ENCODE measurements around the gene ALAD.
"Not testable (repeated sequence)": the region's sequence is repeated elsewhere in the genome, so short reads cannot be mapped to it uniquely, and the experiment has no call there.

ALAD gene

DNA sequence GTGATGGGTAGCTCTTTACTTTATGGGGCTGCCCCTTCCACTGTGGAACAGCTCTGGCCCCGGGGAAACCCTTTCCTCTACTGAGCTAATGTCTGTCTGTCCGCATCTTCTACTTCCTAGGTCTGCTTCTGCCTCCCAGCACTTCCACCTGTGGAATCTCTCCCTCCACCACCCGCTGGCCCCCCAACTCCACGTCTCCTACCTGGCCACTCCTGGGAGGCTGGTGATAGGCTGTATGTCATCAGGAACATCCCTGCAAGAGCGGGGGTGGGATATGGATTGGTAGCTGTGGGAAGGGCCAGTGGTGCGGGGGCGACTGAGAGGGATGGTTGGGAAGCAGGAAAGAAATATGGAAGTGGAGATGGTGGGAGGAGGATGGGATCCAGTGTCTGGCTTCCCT is 9.2 kb downstream of the ALAD start:
- no peak for DNase-seq (ENCODE audit: low read depth in 1 of 2, low spot score in 1 of 2)
- in situ Hi-C loops (cut with HindIII; ENCODE audit: low pct_unique_long_range_greater_than_20kb, low sequenced_read_pairs) = no loop called here
- TF ChIP-seq JUND (IDR thresholded peaks at IDR 0.05; ENCODE audit: low read depth) = no peak

GRCh38 chr9:113390192-113390960 is 10.7 kb downstream of the ALAD start:
- TF ChIP-seq JUND (IDR thresholded peaks at IDR 0.05; ENCODE audit: low read depth) = no peak
- in situ Hi-C loops (cut with HindIII; ENCODE audit: low pct_unique_long_range_greater_than_20kb, low sequenced_read_pairs) = no loop called here
- no peak for DNase-seq (ENCODE audit: low read depth in 1 of 2, low spot score in 1 of 2)

- in situ Hi-C loops (cut with HindIII; ENCODE audit: low pct_unique_long_range_greater_than_20kb, low sequenced_read_pairs) = no loop called here
- no peak for TF ChIP-seq JUND (IDR thresholded peaks at IDR 0.05; ENCODE audit: low read depth)
- no peak for DNase-seq (ENCODE audit: low read depth in 1 of 2, low spot score in 1 of 2)
These were observed 11.6 kb downstream of the ALAD start for GRCh38 chr9:113389451-113389850.

- TF ChIP-seq JUND (IDR thresholded peaks at IDR 0.05; ENCODE audit: low read depth) = no peak
- in situ Hi-C loops (cut with HindIII; ENCODE audit: low pct_unique_long_range_greater_than_20kb, low sequenced_read_pairs) = no loop called here
- DNase-seq (ENCODE audit: low read depth in 1 of 2, low spot score in 1 of 2) = no peak
These were observed 12.3 kb downstream of the ALAD start for GRCh38 chr9:113388833-113389232.

GRCh38 chr9:113387560-113388230 is 13.4 kb downstream of the ALAD start:
- peak in 1 of 2 experiments; percentile 26 for DNase-seq (ENCODE audit: low read depth in 1 of 2, low spot score in 1 of 2)
- in situ Hi-C loops (cut with HindIII; ENCODE audit: low pct_unique_long_range_greater_than_20kb, low sequenced_read_pairs) = no loop called here
- no peak for TF ChIP-seq JUND (IDR thresholded peaks at IDR 0.05; ENCODE audit: low read depth)

DNA sequence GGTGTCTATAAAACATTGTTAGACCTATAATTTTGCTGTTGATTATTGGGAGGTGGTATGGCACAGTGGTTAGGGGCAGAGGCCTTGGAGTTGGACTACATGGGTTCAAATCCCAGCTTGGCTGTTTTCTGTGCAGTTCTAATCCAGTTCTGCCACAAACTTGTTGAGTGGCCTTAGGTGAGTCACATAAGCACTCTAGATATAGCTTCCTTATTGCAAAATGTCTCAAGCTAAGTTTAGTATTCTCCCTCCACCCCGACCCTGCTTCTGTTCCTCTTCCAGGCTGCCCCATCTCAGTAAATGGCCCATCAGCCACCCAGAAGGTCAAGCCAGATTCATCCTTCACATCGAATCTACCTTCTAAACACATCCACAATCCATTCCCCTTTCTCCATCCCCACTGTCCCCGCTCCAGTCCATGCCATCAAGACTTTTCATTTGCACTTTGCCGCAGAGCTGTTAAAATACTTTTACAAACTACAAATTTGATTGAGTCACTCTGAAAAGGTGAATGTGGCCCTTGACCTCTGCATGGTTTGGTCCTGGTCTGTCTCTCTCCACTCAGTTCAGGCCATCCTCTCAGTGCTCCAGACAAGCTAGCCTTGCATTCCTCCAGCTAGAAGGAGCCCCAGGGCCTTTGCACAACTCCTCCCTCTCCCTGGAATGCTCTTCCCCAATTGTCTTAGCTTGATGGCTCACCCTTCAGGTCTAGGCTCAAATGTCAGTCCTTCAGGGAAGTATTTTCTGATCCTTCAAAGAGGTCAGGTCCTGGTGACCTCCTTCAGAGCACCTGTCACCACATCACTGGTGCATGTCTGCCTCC is 14.3 kb downstream of the ALAD start:
- in situ Hi-C loops (cut with HindIII; ENCODE audit: low pct_unique_long_range_greater_than_20kb, low sequenced_read_pairs) = no loop called here
- peak in 1 of 2 experiments; percentile 46 for DNase-seq (ENCODE audit: low read depth in 1 of 2, low spot score in 1 of 2)
- no peak for TF ChIP-seq JUND (IDR thresholded peaks at IDR 0.05; ENCODE audit: low read depth)

DNA sequence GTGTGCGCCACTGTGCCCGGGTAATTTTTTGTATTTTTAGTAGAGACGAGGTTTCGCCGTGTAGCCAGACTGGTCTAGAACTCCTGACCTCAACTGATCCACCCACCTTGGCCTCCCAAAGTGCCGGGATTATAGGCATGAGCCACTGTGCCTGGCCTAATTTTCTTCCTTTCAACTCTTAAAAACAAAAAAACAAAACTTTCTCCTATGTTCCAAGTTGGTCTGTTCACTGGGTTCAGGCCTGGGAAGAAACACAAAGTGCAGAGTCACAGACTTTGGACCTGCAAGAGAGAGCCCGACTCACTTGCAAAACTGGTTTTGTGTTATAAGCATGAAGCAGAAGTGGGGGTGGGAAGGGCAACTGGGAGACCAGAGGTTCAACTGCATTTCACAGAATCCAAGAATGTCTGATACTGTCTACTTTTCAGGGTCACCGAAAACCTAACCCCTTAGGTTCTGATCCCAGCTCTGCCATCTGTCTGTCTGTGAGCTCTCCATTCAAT is 19.1 kb downstream of the ALAD start:
- peak; percentile 64 to 95 for DNase-seq (ENCODE audit: low read depth in 1 of 2, low spot score in 1 of 2)
- no peak for TF ChIP-seq JUND (IDR thresholded peaks at IDR 0.05; ENCODE audit: low read depth)
- in situ Hi-C loops (cut with HindIII; ENCODE audit: low pct_unique_long_range_greater_than_20kb, low sequenced_read_pairs) = no loop called here

DNA sequence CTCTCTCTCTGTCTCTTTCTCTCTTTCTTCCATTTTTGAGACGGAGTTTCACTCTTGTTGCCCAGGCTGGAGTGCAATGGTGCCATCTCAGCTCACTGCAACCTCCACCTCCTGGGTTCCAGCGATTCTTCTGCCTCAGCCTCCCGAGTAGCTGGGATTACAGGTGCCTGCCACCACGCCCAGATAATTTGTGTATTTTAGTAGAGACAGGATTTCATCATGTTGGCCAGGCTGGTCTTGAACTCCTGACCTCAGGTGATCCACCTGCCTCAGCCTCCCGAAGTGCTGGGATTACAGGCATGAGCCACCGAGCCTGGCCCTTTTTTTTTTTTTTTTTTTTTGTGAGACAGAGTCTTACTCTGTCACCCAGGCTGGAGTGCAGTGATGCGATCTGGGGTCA is 19.6 kb downstream of the ALAD start:
- in situ Hi-C loops (cut with HindIII; ENCODE audit: low pct_unique_long_range_greater_than_20kb, low sequenced_read_pairs); DNase-seq (ENCODE audit: low read depth in 1 of 2, low spot score in 1 of 2): not testable (repeated sequence)

DNA sequence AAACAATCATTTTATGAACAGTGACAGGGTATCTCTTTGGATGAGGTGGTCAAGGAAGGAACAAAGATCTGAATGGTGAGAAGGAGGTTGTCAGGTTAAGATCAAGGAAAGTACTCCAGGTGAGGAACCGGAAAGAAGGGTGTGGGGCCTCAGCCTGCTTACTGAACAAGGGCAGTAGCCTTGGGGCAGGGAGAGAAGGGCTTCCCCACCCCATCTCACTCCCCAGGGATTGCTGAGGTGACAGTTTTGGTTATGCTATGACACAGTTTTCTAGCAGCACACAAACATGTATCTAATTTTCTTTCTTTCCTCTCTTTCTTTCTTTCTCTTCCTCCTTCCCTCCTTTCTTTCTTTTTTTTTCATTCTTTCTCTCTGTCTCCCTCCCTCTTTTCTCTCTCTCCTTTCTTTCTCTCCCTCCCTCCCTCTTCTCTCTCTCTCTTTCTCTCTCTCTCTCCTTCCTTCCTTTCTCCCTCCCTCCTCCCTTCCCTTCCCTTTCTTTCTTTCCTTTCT is 20.2 kb downstream of the ALAD start:
- TF ChIP-seq JUND (IDR thresholded peaks at IDR 0.05; ENCODE audit: low read depth) = no peak
- in situ Hi-C loops (cut with HindIII; ENCODE audit: low pct_unique_long_range_greater_than_20kb, low sequenced_read_pairs) = no loop called here
- peak in 1 of 2 experiments; percentile 47 for DNase-seq (ENCODE audit: low read depth in 1 of 2, low spot score in 1 of 2)

GRCh38 chr9:113379829-113380210 is 21.3 kb downstream of the ALAD start:
- in situ Hi-C loops (cut with HindIII; ENCODE audit: low pct_unique_long_range_greater_than_20kb, low sequenced_read_pairs); DNase-seq (ENCODE audit: low read depth in 1 of 2, low spot score in 1 of 2): not testable (repeated sequence)

DNA sequence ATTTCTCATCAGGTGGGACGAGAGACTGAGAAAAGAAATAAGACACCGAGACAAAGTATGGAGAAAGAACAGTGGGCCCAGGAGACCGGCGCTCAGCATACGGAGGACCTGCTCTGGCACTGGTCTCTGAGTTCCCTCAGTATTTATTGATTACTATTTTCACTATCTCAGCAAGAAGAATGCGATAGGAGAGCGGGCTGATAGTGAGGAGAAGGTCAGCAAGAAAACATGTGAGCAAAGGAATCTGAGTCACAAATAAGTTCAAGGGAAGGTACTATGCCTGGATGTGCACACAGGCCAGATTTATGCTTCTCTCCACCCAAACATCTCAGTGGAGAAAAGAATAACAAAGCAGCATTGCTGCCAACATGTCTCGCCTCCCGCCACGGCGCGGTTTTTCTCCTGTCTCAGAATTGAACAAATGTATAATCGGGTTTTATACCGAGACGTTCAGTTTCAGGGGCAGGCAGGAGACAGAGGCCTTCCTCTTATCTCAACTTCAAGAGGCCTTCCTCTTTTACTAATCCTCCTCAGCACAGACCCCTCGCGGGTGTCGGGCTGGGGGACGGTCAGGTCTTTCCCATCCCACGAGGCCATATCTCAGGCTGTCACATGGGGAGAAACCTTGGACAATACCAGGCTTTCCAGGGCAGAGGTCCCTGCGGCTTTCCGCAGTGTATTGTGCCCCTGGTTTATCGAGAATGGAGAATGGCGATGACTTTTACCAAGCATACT is 21.8 kb downstream of the ALAD start:
- in situ Hi-C loops (cut with HindIII; ENCODE audit: low pct_unique_long_range_greater_than_20kb, low sequenced_read_pairs); DNase-seq (ENCODE audit: low read depth in 1 of 2, low spot score in 1 of 2): not testable (repeated sequence)

All from T47D (cell line).